GM10266 (cell line): ENCODE data around the gene RGS5.

Experiments used
- DNase-seq: peaks from one replicate; pipeline ENCODE4 v3.0.0; 2012; ENCODE audit errors: extremely low spot score
- CTCF ChIP-seq: IDR thresholded peaks from 2 replicates; pipeline ENCODE4 v1.5.1; 2012; ENCODE audit warnings: mild to moderate bottlenecking, low read depth; ENCODE audit not compliant: control insufficient read depth, insufficient read depth; ENCODE audit errors: missing control alignments

Gene RGS5

GRCh38 chr1:163182330-163182949 lies 20.3 kb downstream of the RGS5 start:
- DNase-seq, result no peak

GRCh38 chr1:163178628-163179027 lies 24.1 kb downstream of the RGS5 start:
- no peak for DNase-seq
- TF ChIP-seq CTCF, result no peak

More at GRCh38 chr1:163182330-163182949, 20.3 kb downstream of the RGS5 start:
- TF ChIP-seq CTCF, result no peak

GRCh38 chr1:163176797-163177196 lies 25.9 kb downstream of the RGS5 start:
- DNase-seq, result no peak
- no peak for TF ChIP-seq CTCF

GRCh38 chr1:163174524-163175437 lies 27.9 kb downstream of the RGS5 start:
- TF ChIP-seq CTCF, result peak; percentile 85
- peak; percentile 32 for DNase-seq

- TF ChIP-seq CTCF, result no peak
- DNase-seq, result no peak
Measured at GRCh38 chr1:163173121-163173520, 29.6 kb downstream of the RGS5 start.

- TF ChIP-seq CTCF, result no peak
- no peak for DNase-seq
Measured at GRCh38 chr1:163172596-163172995, 30.1 kb downstream of the RGS5 start.

- no peak for TF ChIP-seq CTCF
- no peak for DNase-seq
Measured at GRCh38 chr1:163171826-163172225, 30.9 kb downstream of the RGS5 start.
